Upper lobe of right lung (tissue), 1 donor: Measurements from ENCODE around the gene ASH1L. TPM values are rescaled to one million over a fixed set of nuclear protein-coding genes. Genes with fewer than 3 reads are reported as not detected.

Source experiments
- ATAC-seq: fragments of 200-7000 bp; cut with Tn5 transposase; one replicate; pipeline ENCODE4 v1.9.1; 2020; ENCODE audit warnings: mild to moderate bottlenecking, moderate library complexity
- DNase-seq: peaks from one replicate; pipeline ENCODE4 v3.0.0-alpha.2; 2020
- H3K27ac ChIP-seq: fragments of 200-600 bp; one replicate; pipeline ENCODE4 v1.8.0; 2022
- H3K27me3 ChIP-seq: fragments of 200-600 bp; one replicate; pipeline ENCODE4 v1.8.0; 2022; ENCODE audit warnings: mild to moderate bottlenecking
- H3K36me3 ChIP-seq: fragments of 200-600 bp; one replicate; pipeline ENCODE4 v1.8.0; 2022
- H3K4me1 ChIP-seq: fragments of 200-600 bp; one replicate; pipeline ENCODE4 v1.8.0; 2022
- H3K4me3 ChIP-seq: fragments of 200-600 bp; one replicate; pipeline ENCODE4 v1.8.0; 2022; ENCODE audit warnings: mild to moderate bottlenecking
- H3K9me3 ChIP-seq: fragments of 200-600 bp; one replicate; pipeline ENCODE4 v1.8.0; 2022
- CTCF ChIP-seq: fragments of 200-600 bp; IDR thresholded peaks from one replicate; pipeline ENCODE4 v1.8.0; 2022; ENCODE audit warnings: antibody characterized with exemption
- intact Hi-C: fragments of 100-400 bp; cut with DNase I; formaldehyde crosslinking; loops from one replicate; pipeline ENCODE4 v1.11.0; 2022
- total RNA-seq: library from RNA; stranded (reverse); fragmentation: NEBNext Ultra II Directional; extraction: Animal tissue kit (Norgen Biotek cat#: 25700); gene quantifications from one replicate; pipeline ENCODE4 v1.2.1, GENCODE V29; 2021
- donor health status: DM: no; HTN: yes; CAD: no; lungs with severe emphysema.

ASH1L gene
- total RNA-seq, 1 donor from 2014 or later, result 56.6 TPM

- no peak for ATAC-seq
- DNase-seq, result no peak
- peaks cover 17% of the 10 kb centered on the region for H3K36me3 ChIP-seq
- H3K27ac ChIP-seq, result no peak overlapping the region
- H3K9me3 ChIP-seq, result no peaks in the 10 kb centered on the region
- intact Hi-C loops, result no loop called here
- H3K4me3 ChIP-seq, result no peak overlapping the region
- TF ChIP-seq CTCF, result no peak
- peaks cover 3% of the 10 kb centered on the region for H3K4me1 ChIP-seq
- H3K27me3 ChIP-seq, result no peaks in the 10 kb centered on the region
Observed at GRCh38 chr1:155485222-155485621, 77.4 kb downstream of the ASH1L start.

GRCh38 chr1:155481741-155482241, 80.8 kb downstream of the ASH1L start:
- ATAC-seq (no peak), DNase-seq (no peak)
- Histone ChIP-seq H3K27me3 (no peaks in the 10 kb centered on the region), H3K4me1 (peaks cover 3% of the 10 kb centered on the region), H3K36me3 (peaks cover 25% of the 10 kb centered on the region), H3K27ac (no peak overlapping the region), H3K9me3 (no peaks in the 10 kb centered on the region), H3K4me3 (no peak overlapping the region)
- intact Hi-C loops, result no loop called here
- no peak for TF ChIP-seq CTCF

GRCh38 chr1:155479205-155479604, 83.4 kb downstream of the ASH1L start:
- no peak overlapping the region for H3K4me3 ChIP-seq
- H3K9me3 ChIP-seq, result no peaks in the 10 kb centered on the region
- H3K27me3 ChIP-seq, result no peaks in the 10 kb centered on the region
- ATAC-seq (peak; percentile 61), DNase-seq (no peak)
- H3K27ac ChIP-seq, result no peak overlapping the region
- no peak for TF ChIP-seq CTCF
- H3K4me1 ChIP-seq, result no peaks in the 10 kb centered on the region
- intact Hi-C loops, result no loop called here
- peaks cover 25% of the 10 kb centered on the region for H3K36me3 ChIP-seq

DNA sequence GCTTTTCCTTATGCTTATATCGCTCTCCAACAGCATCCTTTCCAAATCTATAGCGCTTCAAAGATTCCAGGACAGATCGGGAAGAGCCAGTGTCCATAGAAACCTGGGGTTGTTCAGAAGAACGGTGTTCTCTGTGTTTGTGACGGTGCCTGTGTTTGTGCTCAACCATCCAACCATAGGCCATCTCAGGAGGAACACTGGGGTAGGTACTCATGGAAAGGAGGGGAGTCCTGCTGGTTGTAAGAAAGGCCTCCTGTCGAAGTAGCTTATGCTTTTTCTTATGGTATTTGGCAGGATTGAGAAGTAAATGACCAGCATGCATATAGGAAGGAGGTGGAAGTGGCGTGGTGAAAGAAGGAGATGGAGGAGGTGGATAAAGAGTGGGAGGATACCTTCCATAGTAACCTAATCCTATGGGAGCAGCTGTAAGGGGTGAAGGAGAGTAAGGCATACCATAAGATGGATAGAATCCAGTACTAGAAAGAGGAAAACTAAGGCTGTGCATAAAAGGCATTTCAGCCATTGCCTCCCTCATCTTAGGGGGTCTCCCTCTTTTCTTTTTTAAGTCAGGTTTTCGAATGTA, 84.2 kb downstream of the ASH1L start:
- Histone ChIP-seq H3K27me3 (no peaks in the 10 kb centered on the region), H3K27ac (no peak overlapping the region), H3K4me3 (no peak overlapping the region), H3K9me3 (no peaks in the 10 kb centered on the region), H3K36me3 (peaks cover 25% of the 10 kb centered on the region), H3K4me1 (no peaks in the 10 kb centered on the region)
- DNase-seq (no peak), ATAC-seq (no peak)
- no peak for TF ChIP-seq CTCF
- intact Hi-C loops, result no loop called here

DNA sequence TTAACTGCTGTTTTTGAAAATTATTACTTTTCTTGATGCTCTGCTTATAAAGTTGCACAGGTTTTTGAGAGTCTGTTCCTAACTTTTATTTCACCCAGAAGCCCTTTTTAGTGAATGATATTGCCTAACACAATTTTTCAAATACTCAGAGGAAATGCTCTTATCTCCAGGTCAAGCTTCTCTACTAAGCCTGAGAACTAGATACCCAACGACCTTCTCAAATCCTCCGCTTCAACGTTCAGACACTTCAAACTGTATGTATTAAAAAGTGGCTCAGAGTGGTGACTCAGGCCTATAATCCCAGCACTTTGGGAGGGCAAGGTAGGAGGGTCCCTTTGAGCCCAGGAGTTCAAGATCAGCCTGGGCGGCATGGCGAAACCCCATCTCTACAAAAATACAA, 88.5 kb downstream of the ASH1L start:
- no peaks in the 10 kb centered on the region for H3K9me3 ChIP-seq

More for the DNA sequence above, 88.5 kb downstream of the ASH1L start:
- DNase-seq (no peak), ATAC-seq (no peak)
- Histone ChIP-seq H3K36me3 (peaks cover 4% of the 10 kb centered on the region), H3K4me3 (no peak overlapping the region), H3K27me3 (no peaks in the 10 kb centered on the region), H3K4me1 (no peaks in the 10 kb centered on the region), H3K27ac (no peak overlapping the region)
- intact Hi-C loops, result no loop called here
- TF ChIP-seq CTCF, result no peak
